22Rv1 (cell line): Measurements from ENCODE around the gene WDR27.

Experiments
- CTCF ChIP-seq: fragments of 450-650 bp; IDR thresholded peaks from 2 replicates; pipeline ENCODE4 v1.5.1; 2017; ENCODE audit warnings: mild to moderate bottlenecking
- ZFX ChIP-seq: fragments of 450-650 bp; IDR thresholded peaks from 2 replicates; pipeline ENCODE4 v1.6.1; 2017; ENCODE audit warnings: antibody characterized with exemption, borderline replicate concordance

DNA sequence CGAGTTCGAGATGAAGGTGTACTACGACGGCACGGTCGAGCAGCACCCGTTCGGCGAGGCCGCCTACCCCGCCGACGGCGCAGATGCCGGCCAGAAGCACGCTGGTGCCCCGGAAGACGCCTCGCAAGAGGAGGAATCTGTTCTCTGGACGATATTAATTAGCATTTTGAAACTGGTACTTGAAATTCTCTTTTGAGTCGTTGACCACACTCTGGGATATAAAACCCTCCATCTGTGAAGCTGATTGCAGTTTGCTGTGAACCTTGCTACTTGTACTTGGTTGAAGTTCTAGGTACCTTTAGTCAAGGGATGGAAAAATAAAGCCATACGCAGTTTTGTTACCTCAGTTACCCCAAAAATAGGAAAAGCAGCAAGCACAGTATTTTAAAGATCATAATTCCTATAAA is 1.0 kb upstream of the WDR27 start:
- TF ChIP-seq CTCF (no peak), ZFX (no peak)
